T-helper 2 cell treated with Interferon-gamma antibody and Interleukin-4, amounts not matched to agents 100 ng/mL and 5 ng/mL, for 36 hours (primary cell): ENCODE data around the gene MEIKIN. TPM values are rescaled to one million over a fixed set of nuclear protein-coding genes. Genes with fewer than 3 reads are reported as not detected.

Experiments
- intact Hi-C: fragments of 100-400 bp; cut with micrococcal nuclease; formaldehyde crosslinking; loops from one replicate; pipeline ENCODE4 v1.15.1; 2023
- total RNA-seq: library from RNA; stranded (reverse); gene quantifications from 2 replicates; pipeline ENCODE4 v1.2.3, GENCODE V29; 2022

Gene MEIKIN
- total RNA-seq, 1 donor from 2014 or later: not detected

- intact Hi-C loops: no loop called here
Measured at GRCh38 chr5:131774652-131775367, 170.7 kb downstream of the MEIKIN start.

GRCh38 chr5:131773805-131774204, 171.7 kb downstream of the MEIKIN start:
- intact Hi-C loops: no loop called here

GRCh38 chr5:131771692-131772091, 173.8 kb downstream of the MEIKIN start:
- intact Hi-C loops: no loop called here

- intact Hi-C loops: no loop called here
Measured at GRCh38 chr5:131769961-131770360, 175.5 kb downstream of the MEIKIN start.

GRCh38 chr5:131769336-131769735, 176.1 kb downstream of the MEIKIN start:
- intact Hi-C loops: no loop called here

GRCh38 chr5:131767891-131768290, 177.6 kb downstream of the MEIKIN start:
- intact Hi-C loops: no loop called here

- intact Hi-C loops: no loop called here
Measured at GRCh38 chr5:131766689-131767088, 178.8 kb downstream of the MEIKIN start.

GRCh38 chr5:131765261-131765660, 180.2 kb downstream of the MEIKIN start:
- intact Hi-C loops: no loop called here

GRCh38 chr5:131763968-131764367, 181.5 kb downstream of the MEIKIN start:
- intact Hi-C loops: no loop called here

- intact Hi-C loops: no loop called here
Measured at GRCh38 chr5:131760793-131761192, 184.7 kb downstream of the MEIKIN start.

GRCh38 chr5:131759704-131760103, 185.8 kb downstream of the MEIKIN start:
- intact Hi-C loops: no loop called here

GRCh38 chr5:131758520-131758900, 187.0 kb downstream of the MEIKIN start:
- intact Hi-C loops: no loop called here

- intact Hi-C loops: no loop called here
Measured at GRCh38 chr5:131757830-131758519, 187.5 kb downstream of the MEIKIN start.

Other genes with a start within 250 kb of the MEIKIN start
- 24.0 and 24.9 TPM in 2 replicates for gene FNIP1, start 148.6 kb downstream of the MEIKIN start, total RNA-seq
- 10.2 and 10.6 TPM in 2 replicates for gene ACSL6, start 66.0 kb upstream of the MEIKIN start, total RNA-seq
- 0.82 TPM in 2 replicates for gene IL3, start 115.0 kb upstream of the MEIKIN start, total RNA-seq
- 54.1 TPM in 2 replicates for gene CSF2, start 128.1 kb upstream of the MEIKIN start, total RNA-seq